ENCODE data around the gene DAGLA.
A peak's percentile ranks its signal among the peaks of the same experiment; 100 is the strongest.

Gene DAGLA

DNA sequence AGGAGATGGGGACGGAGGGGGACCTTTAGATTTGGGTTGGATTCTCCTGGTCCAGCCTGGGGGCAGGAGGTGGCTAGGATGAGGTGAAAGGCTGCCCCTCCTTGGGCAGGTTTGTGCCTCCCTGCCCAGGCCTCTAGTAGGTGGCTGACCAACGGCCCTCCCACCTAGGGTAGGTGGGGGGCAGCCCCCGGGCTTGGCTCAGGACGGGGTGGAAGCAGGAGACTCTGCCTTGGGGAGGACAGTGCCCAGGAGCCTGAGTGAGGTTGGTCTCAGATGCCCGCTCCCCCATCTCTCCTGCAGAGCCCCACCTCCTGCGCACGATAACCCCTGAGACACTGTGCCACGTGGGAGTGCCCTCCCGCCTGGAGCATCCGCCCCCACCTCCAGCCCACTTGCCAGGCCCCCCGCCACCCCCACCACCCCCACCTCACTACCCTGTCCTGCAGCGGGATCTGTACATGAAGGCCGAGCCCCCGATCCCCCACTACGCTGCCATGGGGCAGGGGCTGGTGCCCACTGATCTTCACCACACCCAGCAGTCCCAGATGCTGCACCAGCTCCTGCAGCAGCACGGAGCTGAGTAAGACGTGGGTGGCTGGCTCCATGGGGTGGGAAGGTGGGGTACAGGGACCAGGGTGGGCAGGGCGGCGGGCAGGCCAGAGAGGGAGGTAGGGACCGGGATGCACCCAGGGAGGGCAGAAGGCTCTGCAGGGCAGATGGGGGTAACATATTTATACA is 89.9 kb downstream of the DAGLA start:
- DNase-seq: no peak

DNA sequence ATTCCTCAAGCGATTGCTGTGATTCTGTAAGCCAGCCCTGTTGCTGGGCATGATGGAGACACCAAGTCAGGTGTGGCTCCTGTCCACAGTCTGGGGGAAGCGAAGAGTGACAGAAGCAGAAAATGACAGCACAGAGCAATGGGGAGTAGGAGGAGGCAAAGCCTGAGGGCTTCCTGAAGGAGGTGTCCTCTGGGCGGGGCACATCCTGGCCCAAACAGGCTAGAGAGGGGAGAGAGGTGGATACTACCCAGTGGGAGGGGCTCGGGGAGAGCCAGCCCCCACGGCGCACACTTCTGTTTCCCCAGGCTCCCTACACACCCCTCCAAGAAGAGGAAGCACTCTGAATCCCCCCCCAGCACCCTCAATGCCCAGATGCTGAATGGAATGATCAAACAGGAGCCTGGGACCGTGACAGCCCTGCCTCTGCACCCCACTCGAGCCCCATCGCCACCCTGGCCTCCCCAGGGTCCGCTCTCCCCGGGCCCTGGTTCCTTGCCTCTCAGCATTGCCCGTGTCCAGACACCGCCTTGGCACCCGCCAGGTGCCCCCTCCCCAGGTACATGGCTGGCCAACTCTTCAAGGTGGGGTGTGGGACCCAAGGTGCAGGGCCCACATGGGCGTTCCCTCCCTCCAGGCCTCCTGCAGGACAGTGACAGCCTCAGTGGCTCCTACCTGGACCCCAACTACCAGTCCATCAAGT is 91.2 kb downstream of the DAGLA start:
- no peak for DNase-seq

GRCh38 chr11:61771985-61772455 is 91.8 kb downstream of the DAGLA start:
- no peak for DNase-seq

DNA sequence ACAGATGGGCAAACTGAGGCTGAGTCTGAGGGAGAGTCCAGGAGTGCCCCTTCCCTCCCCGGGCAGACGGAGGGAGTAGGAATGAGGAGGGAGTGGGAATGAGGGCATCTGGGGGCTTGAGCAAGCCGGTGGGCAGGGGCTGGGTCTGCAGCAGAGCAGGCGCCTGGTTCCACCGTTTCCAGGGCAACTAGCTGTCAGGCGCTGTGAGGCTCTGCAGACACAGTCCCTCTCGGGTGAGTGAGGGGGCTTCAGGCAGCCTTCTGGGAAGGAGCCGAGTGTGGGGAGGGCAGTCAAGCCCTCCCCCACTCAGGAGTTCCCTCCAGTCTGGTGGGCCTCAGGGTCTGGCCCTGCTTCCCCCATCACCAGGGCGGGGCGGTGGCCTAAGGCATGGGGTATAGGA is 93.2 kb downstream of the DAGLA start:
- DNase-seq: no peak

DNA sequence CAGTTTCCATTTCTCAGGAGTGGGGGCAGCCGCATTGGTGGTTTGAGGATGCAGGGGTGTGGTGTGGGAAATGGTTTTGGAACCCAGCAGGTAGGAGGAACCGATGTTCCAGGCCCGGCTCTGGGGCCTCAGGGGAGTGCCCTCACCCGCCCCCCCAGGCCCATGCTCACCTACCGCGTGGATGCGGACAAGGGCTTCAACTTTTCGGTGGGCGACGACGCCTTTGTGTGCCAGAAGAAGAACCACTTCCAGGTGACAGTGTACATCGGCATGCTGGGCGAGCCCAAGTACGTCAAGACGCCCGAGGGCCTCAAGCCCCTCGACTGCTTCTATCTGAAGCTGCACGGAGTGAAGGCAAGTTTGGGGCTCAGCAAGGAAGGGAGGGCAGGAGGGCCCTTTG is 93.6 kb downstream of the DAGLA start:
- DNase-seq: no peak

DNA sequence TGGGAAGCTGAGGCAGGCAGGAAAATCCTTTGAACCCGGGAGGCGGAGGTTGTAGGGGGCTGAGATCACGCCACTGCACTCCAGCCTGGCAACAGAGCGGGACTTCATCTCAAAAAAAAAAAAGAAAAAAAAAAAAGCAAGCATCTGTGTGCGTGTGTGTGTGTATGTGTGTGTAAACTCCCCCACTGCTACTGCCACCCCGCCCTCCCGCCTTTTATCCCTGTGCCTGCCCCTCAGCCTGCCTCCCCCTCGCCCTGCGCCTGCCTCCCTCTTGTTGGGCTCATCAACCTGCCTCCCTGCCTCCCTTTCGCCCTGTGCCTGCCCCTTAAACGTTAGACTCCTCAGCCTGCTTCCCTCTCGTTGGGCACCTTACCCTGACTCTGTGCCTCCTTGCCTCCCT is 94.2 kb downstream of the DAGLA start:
- DNase-seq: no peak

DNA sequence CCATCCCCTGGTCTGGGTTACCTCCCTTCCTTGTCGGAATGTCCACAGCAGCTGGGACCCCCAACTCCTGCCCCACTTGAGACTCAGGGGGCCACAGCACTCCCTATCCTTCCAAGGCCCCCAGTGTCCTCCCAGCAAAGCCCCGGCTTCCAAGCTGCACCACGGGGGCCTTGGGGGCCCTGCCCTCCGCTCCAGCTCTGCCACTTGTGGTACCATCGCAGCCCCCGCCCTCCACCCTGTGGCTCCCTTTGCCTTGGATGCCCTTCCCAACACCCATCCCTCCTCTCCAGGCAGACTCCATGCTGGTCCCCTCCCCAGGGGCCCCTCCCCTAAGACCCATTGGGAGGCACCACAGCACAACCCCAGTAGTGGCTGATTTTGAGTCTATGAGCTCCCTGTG is 94.9 kb downstream of the DAGLA start:
- DNase-seq: no peak

DNA sequence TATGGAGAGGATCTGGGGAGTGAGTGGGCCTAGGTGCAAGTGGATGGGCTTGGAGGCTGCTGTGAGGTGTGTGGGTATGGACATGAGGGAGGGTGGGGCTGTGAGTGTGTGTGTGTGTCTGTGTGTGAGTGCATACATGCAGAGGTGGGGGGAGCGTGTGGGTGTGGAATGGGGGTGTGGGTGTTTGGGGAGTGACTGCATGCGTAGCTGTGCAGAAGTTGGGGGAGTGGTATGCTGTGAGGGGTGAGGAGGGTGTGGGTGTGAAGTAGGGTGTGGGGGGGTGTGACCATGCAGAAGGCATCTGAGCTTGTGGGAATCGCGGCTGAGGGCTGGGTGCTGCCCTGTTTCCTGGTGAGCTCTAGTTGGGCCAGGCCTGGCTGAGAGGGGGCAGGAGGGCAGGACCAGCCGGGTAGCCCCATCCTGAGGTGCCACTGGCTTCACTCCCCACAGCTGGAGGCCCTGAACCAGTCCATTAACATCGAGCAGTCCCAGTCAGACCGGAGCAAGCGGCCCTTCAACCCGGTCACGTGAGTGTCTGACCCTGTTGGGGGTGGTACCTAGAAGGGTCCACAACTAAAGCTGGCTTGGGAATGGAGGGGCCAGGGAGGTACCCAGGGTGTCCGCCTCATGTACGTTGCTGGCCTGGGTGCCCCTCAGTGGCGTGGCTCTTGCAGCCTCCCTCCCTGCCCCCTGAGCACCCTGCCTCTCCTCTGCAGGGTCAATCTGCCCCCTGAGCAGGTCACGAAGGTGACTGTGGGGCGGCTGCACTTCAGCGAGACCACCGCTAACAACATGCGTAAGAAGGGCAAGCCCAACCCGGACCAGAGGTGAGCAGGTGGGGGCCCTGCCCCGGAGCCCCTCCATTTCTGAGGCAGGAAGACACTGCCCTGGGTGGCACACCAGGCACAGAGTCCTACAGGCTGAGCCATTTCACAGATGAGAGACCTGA is 95.7 kb downstream of the DAGLA start:
- DNase-seq: no peak

GRCh38 chr11:61776561-61777075 is 96.4 kb downstream of the DAGLA start:
- DNase-seq: peak; percentile 71 to 78

DNA sequence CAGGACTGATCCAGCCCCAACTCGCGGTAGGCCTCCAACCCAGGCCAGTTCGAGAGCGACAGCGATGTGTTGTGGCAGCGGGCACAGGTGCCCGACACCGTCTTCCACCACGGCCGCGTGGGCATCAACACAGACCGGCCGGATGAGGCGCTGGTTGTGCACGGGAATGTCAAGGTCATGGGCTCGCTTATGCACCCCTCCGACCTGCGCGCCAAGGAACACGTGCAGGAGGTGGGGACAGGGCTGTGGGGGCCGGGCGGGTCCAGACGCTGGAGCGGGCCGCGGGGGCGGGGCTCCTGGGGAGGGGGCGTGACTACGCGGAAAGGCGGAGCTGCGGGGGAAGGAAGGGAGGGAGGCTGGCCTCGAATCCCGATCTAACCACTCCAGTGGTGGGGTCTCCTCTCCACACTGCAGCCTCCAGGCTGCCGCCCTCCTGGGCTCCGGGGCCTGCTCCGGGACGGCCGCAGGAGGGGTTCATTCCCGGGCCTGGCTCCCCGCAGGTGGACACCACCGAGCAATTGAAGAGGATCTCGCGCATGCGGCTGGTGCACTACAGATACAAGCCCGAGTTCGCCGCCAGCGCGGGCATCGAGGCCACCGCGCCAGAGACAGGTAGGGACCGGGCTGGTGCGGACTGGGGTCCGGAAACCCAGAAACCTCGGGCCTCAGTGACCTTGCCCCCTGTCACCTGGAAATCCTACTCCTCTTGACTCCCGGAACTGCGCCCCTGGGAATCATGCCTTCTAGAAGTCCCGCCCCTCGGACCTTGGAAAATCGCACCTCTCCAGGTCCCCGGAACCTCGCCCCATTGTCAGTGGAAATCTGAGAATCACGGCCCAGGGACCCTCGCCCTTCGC is 97.3 kb downstream of the DAGLA start:
- DNase-seq: peak; percentile 64 to 73

DNA sequence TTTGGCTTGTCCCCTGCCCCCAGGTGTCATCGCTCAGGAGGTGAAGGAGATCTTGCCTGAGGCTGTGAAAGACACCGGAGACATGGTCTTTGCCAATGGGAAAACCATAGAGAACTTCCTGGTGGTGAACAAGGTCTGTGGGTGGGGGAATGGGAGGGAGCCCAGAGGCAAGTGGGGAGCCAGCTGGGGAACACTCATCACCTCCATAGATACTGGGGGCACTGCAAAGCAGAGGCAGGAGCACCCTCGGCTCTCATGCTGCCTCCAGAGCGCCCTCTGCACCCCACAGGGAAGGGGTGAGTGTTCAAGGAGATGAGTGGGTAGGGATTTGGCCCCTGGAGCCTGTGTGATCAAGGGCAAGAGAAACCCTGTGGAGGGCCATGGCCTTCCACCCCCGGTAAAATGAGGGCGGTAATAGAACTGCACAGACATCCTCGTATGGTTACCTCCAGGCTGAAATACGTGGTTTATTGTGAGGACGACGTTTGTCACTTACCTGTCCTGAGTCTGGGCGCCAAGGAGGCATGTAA is 98.2 kb downstream of the DAGLA start:
- DNase-seq: no peak

DNA sequence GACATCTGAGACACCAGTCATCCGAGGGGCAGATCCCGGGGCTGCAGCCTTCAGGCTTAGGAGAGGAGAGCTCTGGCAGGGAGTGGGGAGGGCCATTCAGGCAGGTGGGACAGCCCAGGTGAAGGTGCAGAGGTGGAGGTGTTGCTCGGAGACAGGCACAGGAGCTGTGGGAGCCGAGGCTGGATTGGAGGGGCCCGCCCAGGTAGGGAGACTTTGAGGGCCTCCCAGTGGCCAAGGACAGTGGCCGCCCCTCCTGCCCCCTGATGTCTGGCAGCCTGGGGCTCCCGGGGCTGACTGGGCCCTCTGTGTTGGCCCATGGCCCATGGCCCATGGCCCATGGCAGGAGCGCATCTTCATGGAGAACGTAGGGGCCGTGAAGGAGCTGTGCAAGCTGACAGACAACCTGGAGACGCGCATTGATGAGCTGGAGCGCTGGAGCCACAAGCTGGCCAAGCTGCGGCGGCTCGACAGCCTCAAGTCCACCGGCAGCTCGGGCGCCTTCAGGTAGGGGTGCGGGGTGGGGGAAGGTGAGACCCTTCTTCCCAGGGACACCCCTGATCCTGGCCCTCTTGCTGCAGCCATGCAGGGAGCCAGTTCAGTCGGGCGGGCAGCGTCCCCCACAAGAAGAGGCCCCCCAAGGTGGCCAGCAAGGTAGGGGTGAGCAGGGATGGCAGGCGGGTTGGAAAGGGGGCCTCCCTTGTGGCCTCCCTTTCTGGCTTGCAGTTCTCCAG is 98.9 kb downstream of the DAGLA start:
- DNase-seq: no peak

GRCh38 chr11:61779666-61780525 is 99.7 kb downstream of the DAGLA start:
- no peak for DNase-seq

DNA sequence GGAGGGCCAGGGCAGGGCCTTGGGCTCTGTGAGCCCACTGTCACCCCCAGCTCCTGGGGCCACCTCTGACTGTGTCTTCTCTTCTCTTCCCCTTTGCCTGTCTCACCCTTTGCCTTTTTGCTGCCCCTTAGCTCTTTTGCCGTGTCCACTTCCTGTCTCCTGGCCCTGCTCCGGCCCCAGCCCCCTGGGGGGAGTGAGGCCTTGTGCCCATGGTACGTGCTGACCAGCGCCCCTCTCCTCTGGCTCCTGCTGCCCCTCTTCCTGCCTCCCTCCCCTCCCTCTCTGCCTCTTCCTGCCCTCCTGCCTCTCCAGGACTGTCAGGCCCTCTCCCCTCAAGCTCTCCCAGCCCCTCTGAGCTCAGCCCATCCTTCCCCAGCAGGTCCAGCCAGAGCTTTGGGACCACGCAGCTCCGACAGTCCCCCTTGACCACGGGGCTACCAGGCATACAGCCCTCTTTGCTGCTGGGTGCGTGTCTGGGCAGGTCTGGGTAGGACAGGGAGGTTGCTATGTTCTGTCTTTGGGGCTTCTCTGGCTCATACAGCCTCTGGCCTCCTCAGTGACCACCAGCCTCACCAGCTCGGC is 100.5 kb downstream of the DAGLA start:
- DNase-seq: no peak

- no peak for DNase-seq
These were observed 101.4 kb downstream of the DAGLA start for GRCh38 chr11:61781585-61781984.

GRCh38 chr11:61782299-61782698 is 102.1 kb downstream of the DAGLA start:
- DNase-seq: no peak

DNA sequence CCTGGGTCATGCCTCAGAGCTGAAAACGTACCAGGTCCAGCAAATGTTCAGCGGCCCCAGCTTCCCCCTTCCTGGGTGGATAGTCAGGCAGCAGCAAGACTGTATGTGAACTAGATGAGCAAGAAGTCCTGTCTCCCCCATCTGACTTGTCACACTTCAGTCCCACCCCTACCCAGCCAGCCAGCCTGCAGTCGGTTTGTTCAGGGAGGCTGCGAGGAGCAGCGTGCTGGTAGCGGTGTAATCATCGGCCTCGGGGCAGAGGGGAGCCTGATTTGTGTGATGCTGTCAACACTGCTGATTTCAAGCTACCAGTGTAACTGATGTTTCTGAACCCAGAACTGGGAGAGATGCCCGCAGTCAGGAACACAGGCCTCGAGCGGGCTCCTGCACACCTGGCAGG is 102.7 kb downstream of the DAGLA start:
- DNase-seq: no peak

GRCh38 chr11:61783717-61784505 is 103.7 kb downstream of the DAGLA start:
- DNase-seq: no peak

GRCh38 chr11:61784506-61784805 is 104.3 kb downstream of the DAGLA start:
- DNase-seq: no peak

Measured in stimulated activated CD4-positive, alpha-beta T cell treated with anti-CD3 and anti-CD28 coated beads, Interleukin-2, amount 100 ng/mL, for 24 hours (primary cell).